ENCODE data around the gene RECQL5.

The RECQL5 gene

GRCh38 chr17:75703591-75703990 lies 36.6 kb upstream of the RECQL5 start:
- no peak overlapping the region for H3K4me3 Mint-ChIP-seq
- no peaks in the 10 kb centered on the region for H3K9me3 Mint-ChIP-seq
- TF ChIP-seq CTCF (IDR thresholded peaks at IDR 0.05; ENCODE audit: unreplicated experiment in 3 of 3) = no peak
- no peaks in the 10 kb centered on the region for H3K4me1 Mint-ChIP-seq
- no peaks in the 10 kb centered on the region for H3K27me3 Mint-ChIP-seq (ENCODE audit: low read depth)
- peaks cover 65% of the 10 kb centered on the region for H3K36me3 Mint-ChIP-seq (ENCODE audit: low read depth)
- no peak overlapping the region for H3K27ac Mint-ChIP-seq

GRCh38 chr17:75703191-75703590 lies 36.2 kb upstream of the RECQL5 start:
- H3K36me3 Mint-ChIP-seq (ENCODE audit: low read depth) = peaks cover 62% of the 10 kb centered on the region
- H3K9me3 Mint-ChIP-seq = no peaks in the 10 kb centered on the region
- H3K27ac Mint-ChIP-seq = no peak overlapping the region
- no peaks in the 10 kb centered on the region for H3K4me1 Mint-ChIP-seq
- no peaks in the 10 kb centered on the region for H3K27me3 Mint-ChIP-seq (ENCODE audit: low read depth)
- H3K4me3 Mint-ChIP-seq = no peak overlapping the region
- TF ChIP-seq CTCF (IDR thresholded peaks at IDR 0.05; ENCODE audit: unreplicated experiment in 3 of 3) = no peak

GRCh38 chr17:75701288-75701687 lies 34.3 kb upstream of the RECQL5 start:
- H3K4me3 Mint-ChIP-seq = no peak overlapping the region
- no peak overlapping the region for H3K27ac Mint-ChIP-seq
- no peaks in the 10 kb centered on the region for H3K27me3 Mint-ChIP-seq (ENCODE audit: low read depth)
- peaks cover 57% of the 10 kb centered on the region for H3K36me3 Mint-ChIP-seq (ENCODE audit: low read depth)
- TF ChIP-seq CTCF (IDR thresholded peaks at IDR 0.05; ENCODE audit: unreplicated experiment in 3 of 3) = no peak
- H3K4me1 Mint-ChIP-seq = peaks cover 6% of the 10 kb centered on the region
- no peaks in the 10 kb centered on the region for H3K9me3 Mint-ChIP-seq

- Mint-ChIP-seq H3K4me3 (no peak overlapping the region), H3K27ac (no peak overlapping the region), H3K4me1 (peaks cover 6% of the 10 kb centered on the region), H3K27me3 (ENCODE audit: low read depth) (no peaks in the 10 kb centered on the region), H3K36me3 (ENCODE audit: low read depth) (peaks cover 60% of the 10 kb centered on the region), H3K9me3 (no peaks in the 10 kb centered on the region)
- TF ChIP-seq CTCF (IDR thresholded peaks at IDR 0.05; ENCODE audit: unreplicated experiment in 3 of 3) = no peak
Observed at GRCh38 chr17:75698659-75699058, 31.7 kb upstream of the RECQL5 start.

GRCh38 chr17:75697651-75698291 lies 30.8 kb upstream of the RECQL5 start:
- peaks cover 58% of the 10 kb centered on the region for H3K36me3 Mint-ChIP-seq (ENCODE audit: low read depth)
- H3K27me3 Mint-ChIP-seq (ENCODE audit: low read depth) = no peaks in the 10 kb centered on the region
- no peaks in the 10 kb centered on the region for H3K9me3 Mint-ChIP-seq
- H3K4me3 Mint-ChIP-seq = no peak overlapping the region
- no peak for TF ChIP-seq CTCF (IDR thresholded peaks at IDR 0.05; ENCODE audit: unreplicated experiment in 3 of 3)
- H3K4me1 Mint-ChIP-seq = peaks cover 6% of the 10 kb centered on the region
- H3K27ac Mint-ChIP-seq = peak overlapping the region; percentile 33 to 73 (median 66)

GRCh38 chr17:75695830-75696271 lies 28.9 kb upstream of the RECQL5 start:
- no peak overlapping the region for H3K4me3 Mint-ChIP-seq
- TF ChIP-seq CTCF (IDR thresholded peaks at IDR 0.05; ENCODE audit: unreplicated experiment in 3 of 3) = no peak
- no peaks in the 10 kb centered on the region for H3K9me3 Mint-ChIP-seq
- no peaks in the 10 kb centered on the region for H3K27me3 Mint-ChIP-seq (ENCODE audit: low read depth)
- peaks cover 10% of the 10 kb centered on the region for H3K4me1 Mint-ChIP-seq
- H3K27ac Mint-ChIP-seq = no peak overlapping the region
- H3K36me3 Mint-ChIP-seq (ENCODE audit: low read depth) = peaks cover 47% of the 10 kb centered on the region

Data from nephron (organoid).